Neural cell (in vitro differentiated cells): ENCODE results near the gene DTNBP1. TPM values are rescaled to one million over a fixed set of nuclear protein-coding genes. Genes with fewer than 3 reads are reported as not detected.

Experiments
- H2AFZ ChIP-seq: fragments of 200-600, 300-800 bp; sonication (generic), shearing (Covaris generic); 2 replicates; pipeline ENCODE4 v1.6.0; 2014; ENCODE audit warnings: low read depth, mild to moderate bottlenecking, antibody characterized with exemption, low read length, moderate library complexity
- H3F3A ChIP-seq: fragments of 200-600 bp; shearing (Covaris generic); 2 replicates; pipeline ENCODE4 v1.6.1; 2016; ENCODE audit warnings: mild to moderate bottlenecking, moderate library complexity, mixed read lengths, antibody characterized with exemption, low read length; ENCODE audit not compliant: insufficient read depth, poor library complexity, severe bottlenecking
- H3K27ac ChIP-seq: fragments of 200-600, 300-800 bp; sonication (generic), shearing (Covaris generic); 2 replicates; pipeline ENCODE4 v1.5.1; 2014; ENCODE audit warnings: mild to moderate bottlenecking, low read length, moderate library complexity
- H3K27me3 ChIP-seq: fragments of 300-800, 200-600 bp; sonication (generic), shearing (Covaris generic); 2 replicates; pipeline ENCODE4 v1.6.0; 2014; ENCODE audit warnings: mild to moderate bottlenecking, low read depth, low read length, moderate library complexity; ENCODE audit not compliant: insufficient read depth
- H3K36me3 ChIP-seq: fragments of 300-800, 200-600 bp; sonication (generic), shearing (Covaris generic); 2 replicates; pipeline ENCODE4 v1.5.1; 2014; ENCODE audit warnings: mild to moderate bottlenecking, antibody characterized with exemption, low read length, moderate library complexity; ENCODE audit not compliant: insufficient read depth
- H3K4me2 ChIP-seq: fragments of 300-800, 200-600 bp; sonication (generic), shearing (Covaris generic); 2 replicates; pipeline ENCODE4 v1.6.0; 2014; ENCODE audit warnings: mild to moderate bottlenecking, low read length
- H3K4me3 ChIP-seq: fragments of 300-800, 200-600 bp; sonication (generic), shearing (Covaris generic); 2 replicates; pipeline ENCODE4 v1.5.1; 2014; ENCODE audit warnings: mild to moderate bottlenecking, low read length, moderate library complexity
- H3K79me2 ChIP-seq: fragments of 200-600 bp; shearing (Covaris generic); replicated peaks from 2 replicates; pipeline ENCODE4 v1.6.0; 2014; ENCODE audit warnings: mild to moderate bottlenecking, low read length, moderate library complexity; ENCODE audit not compliant: insufficient read depth
- H3K9ac ChIP-seq: fragments of 300-800, 200-600 bp; sonication (generic), shearing (Covaris generic); 2 replicates; pipeline ENCODE4 v1.6.1; 2016; ENCODE audit warnings: mild to moderate bottlenecking, low read length, mixed read lengths
- H3K9me2 ChIP-seq: fragments of 200-600 bp; shearing (Covaris generic); 2 replicates; pipeline ENCODE4 v1.6.1; 2016; ENCODE audit warnings: mild to moderate bottlenecking, low read length, mixed read lengths; ENCODE audit not compliant: insufficient read depth
- H3K9me3 ChIP-seq: fragments of 200-600, 300-800 bp; sonication (generic), shearing (Covaris generic); 2 replicates; pipeline ENCODE4 v1.6.1; 2016; ENCODE audit warnings: mild to moderate bottlenecking, mixed run types, low read length, moderate library complexity, mixed read lengths
- H4K20me1 ChIP-seq: fragments of 200-600 bp; shearing (Covaris generic); 2 replicates; pipeline ENCODE4 v1.6.1; 2016; ENCODE audit warnings: mild to moderate bottlenecking, mixed run types; ENCODE audit not compliant: insufficient read depth
- CTCF ChIP-seq: fragments of 450-650 bp; IDR thresholded peaks from 2 replicates; pipeline ENCODE4 v1.5.1; 2014; ENCODE audit warnings: antibody characterized with exemption, mild to moderate bottlenecking, moderate library complexity; ENCODE audit not compliant: poor library complexity, severe bottlenecking
- EP300 ChIP-seq: fragments of 450-650 bp; conservative IDR thresholded peaks from 2 replicates; pipeline ENCODE4 v1.6.1; 2014; ENCODE audit warnings: antibody characterized with exemption, mild to moderate bottlenecking, moderate library complexity; ENCODE audit not compliant: poor library complexity, severe bottlenecking
- EZH2 ChIP-seq: fragments of 200-600, 300-800 bp; shearing (Covaris generic), sonication (generic); IDR thresholded peaks from 2 replicates; pipeline ENCODE4 v1.6.1; 2014; ENCODE audit warnings: antibody characterized with exemption, low read length, borderline replicate concordance, mild to moderate bottlenecking; ENCODE audit not compliant: insufficient read depth, poor library complexity, severe bottlenecking
- MXI1 ChIP-seq: fragments of 450-650 bp; conservative IDR thresholded peaks from 2 replicates; pipeline ENCODE4 v1.6.1; 2014; ENCODE audit warnings: antibody characterized with exemption, mild to moderate bottlenecking; ENCODE audit not compliant: poor library complexity, severe bottlenecking
- POLR2AphosphoS5 ChIP-seq: IDR thresholded peaks from 2 replicates; pipeline ENCODE4 v1.6.1; 2012
- RAD21 ChIP-seq: fragments of 450-650 bp; conservative IDR thresholded peaks from 2 replicates; pipeline ENCODE4 v1.6.1; 2014; ENCODE audit warnings: antibody characterized with exemption, mild to moderate bottlenecking, moderate library complexity
- REST ChIP-seq: IDR thresholded peaks from 2 replicates; pipeline ENCODE4 v1.6.1; 2012; ENCODE audit warnings: borderline replicate concordance
- SMC3 ChIP-seq: fragments of 450-650 bp; conservative IDR thresholded peaks from 2 replicates; pipeline ENCODE4 v1.6.1; 2014; ENCODE audit warnings: antibody characterized with exemption, mild to moderate bottlenecking, moderate library complexity; ENCODE audit not compliant: poor library complexity
- TAF1 ChIP-seq: IDR thresholded peaks from 2 replicates; pipeline ENCODE4 v1.6.1; 2012; ENCODE audit warnings: low read depth
- polyA plus RNA-seq: library from polyadenylated mRNA; depleted of rRNA; stranded (reverse); fragments of >200 nt; gene quantifications from 2 replicates; pipeline ENCODE4 v1.2.3, GENCODE V29; 2014

Gene DTNBP1
- polyA plus RNA-seq, 1 donor from 2014 or later = 22.6 TPM

GRCh38 chr6:15643542-15643941 is 19.3 kb downstream of the DTNBP1 start:
- Histone ChIP-seq H2AFZ (no peak overlapping the region), H3K9me3 (peaks cover 10% of the 10 kb centered on the region), H3K9ac (no peak overlapping the region), H3K36me3 (no peaks in the 10 kb centered on the region), H3K9me2 (no peaks in the 10 kb centered on the region), H3K4me3 (no peak overlapping the region), H3K27ac (no peak overlapping the region), H4K20me1 (no peaks in the 10 kb centered on the region), H3K79me2 (no peaks in the 10 kb centered on the region), H3K4me2 (no peak overlapping the region), H3F3A (no peaks in the 10 kb centered on the region), H3K27me3 (no peaks in the 10 kb centered on the region)
- TF ChIP-seq MXI1 (no peak), POLR2AphosphoS5 (no peak), REST (no peak), TAF1 (no peak), EZH2 (no peak), EP300 (no peak), RAD21 (no peak), CTCF (no peak), SMC3 (no peak)

- Histone ChIP-seq H3K4me2 (no peak overlapping the region), H3K79me2 (no peaks in the 10 kb centered on the region), H3K4me3 (no peak overlapping the region), H2AFZ (no peak overlapping the region), H3K36me3 (no peaks in the 10 kb centered on the region), H3K27me3 (no peaks in the 10 kb centered on the region), H3K9ac (no peak overlapping the region), H4K20me1 (no peaks in the 10 kb centered on the region), H3K27ac (no peak overlapping the region), H3K9me2 (no peaks in the 10 kb centered on the region), H3F3A (no peaks in the 10 kb centered on the region), H3K9me3 (peaks cover 10% of the 10 kb centered on the region)
- TF ChIP-seq EZH2 (no peak), POLR2AphosphoS5 (no peak), TAF1 (no peak), SMC3 (no peak), REST (no peak), MXI1 (no peak), RAD21 (no peak), EP300 (no peak), CTCF (no peak)
Measured at GRCh38 chr6:15642276-15642675, 20.6 kb downstream of the DTNBP1 start.
